GM18502 (cell line): ENCODE data around the gene CDPF1.

Experiments
- ATAC-seq: cut with Tn5 transposase; IDR thresholded peaks from one replicate; pipeline ENCODE4 v1.9.1; 2021; ENCODE audit warnings: mild to moderate bottlenecking; ENCODE audit not compliant: unreplicated experiment, poor library complexity

CDPF1 gene

GRCh38 chr22:46250035-46250782 is at the start of gene CDPF1:
CDPF1 (minus strand) TSS chr22:46250293; CDS start chr22:46248284, 2,009 bp downstream.
- ATAC-seq: peak; percentile 72

GRCh38 chr22:46299101-46299500 is 49.0 kb upstream of the CDPF1 start:
- no peak for ATAC-seq

GRCh38 chr22:46297151-46297812 is 47.2 kb upstream of the CDPF1 start:
- peak; percentile 8 for ATAC-seq

- peak; percentile 93 for ATAC-seq
These were observed 46.4 kb upstream of the CDPF1 start, which contains the start of gene GTSE1 for GRCh38 chr22:46296257-46297150. GTSE1 (plus strand) TSS chr22:46296870; CDS start chr22:46297401, 531 bp downstream.

- ATAC-seq: no peak
These were observed 45.3 kb upstream of the CDPF1 start for GRCh38 chr22:46295277-46295971.

- ATAC-seq: no peak
These were observed 44.7 kb upstream of the CDPF1 start for GRCh38 chr22:46294784-46295183.

- ATAC-seq: no peak
These were observed 43.6 kb upstream of the CDPF1 start for GRCh38 chr22:46293577-46294260.

GRCh38 chr22:46292732-46293131 is 42.6 kb upstream of the CDPF1 start:
- no peak for ATAC-seq

- ATAC-seq: no peak
These were observed 42.1 kb upstream of the CDPF1 start for GRCh38 chr22:46292173-46292572.

GRCh38 chr22:46290843-46291785 is 41.0 kb upstream of the CDPF1 start:
- ATAC-seq: no peak

- no peak for ATAC-seq
These were observed 40.2 kb upstream of the CDPF1 start for GRCh38 chr22:46290121-46290842.

GRCh38 chr22:46289244-46289891 is 39.3 kb upstream of the CDPF1 start:
- ATAC-seq: no peak

GRCh38 chr22:46288846-46289243 is 38.8 kb upstream of the CDPF1 start:
- ATAC-seq: no peak

GRCh38 chr22:46287873-46288751 is 38.0 kb upstream of the CDPF1 start:
- ATAC-seq: peak; percentile 75

- no peak for ATAC-seq
These were observed 37.1 kb upstream of the CDPF1 start for GRCh38 chr22:46286941-46287872.
